Measurements from ENCODE around the gene PTPRG.

PTPRG gene

GRCh38 chr3:62208385-62208784, 647.0 kb downstream of the PTPRG start:
- no peak for DNase-seq

- no peak for DNase-seq
These were observed 647.7 kb downstream of the PTPRG start for GRCh38 chr3:62209101-62209500.

GRCh38 chr3:62210011-62210410, 648.6 kb downstream of the PTPRG start:
- DNase-seq: no peak

- no peak for DNase-seq
These were observed 650.5 kb downstream of the PTPRG start for GRCh38 chr3:62211675-62212429.

- DNase-seq: no peak
These were observed 653.5 kb downstream of the PTPRG start for GRCh38 chr3:62214850-62215249.

DNA sequence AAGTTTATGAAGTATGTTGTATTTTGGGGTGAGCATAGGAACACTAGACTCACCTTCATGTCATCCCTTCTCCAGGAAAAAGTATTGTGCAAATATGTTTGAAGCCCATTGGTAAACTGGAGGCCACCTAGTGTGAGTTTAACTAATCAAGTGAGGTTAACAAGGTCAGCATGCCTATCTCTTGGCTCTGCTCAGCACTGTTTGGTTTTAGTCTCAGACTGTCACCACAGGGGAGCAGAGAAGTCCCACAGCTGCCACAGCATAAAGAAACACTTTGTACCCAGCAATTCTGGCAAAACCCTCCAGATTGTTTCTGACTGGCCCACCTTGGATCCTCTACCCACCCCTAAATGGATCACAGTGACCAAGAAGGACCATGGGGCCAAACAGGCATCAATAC, 659.2 kb downstream of the PTPRG start:
- no peak for DNase-seq

DNA sequence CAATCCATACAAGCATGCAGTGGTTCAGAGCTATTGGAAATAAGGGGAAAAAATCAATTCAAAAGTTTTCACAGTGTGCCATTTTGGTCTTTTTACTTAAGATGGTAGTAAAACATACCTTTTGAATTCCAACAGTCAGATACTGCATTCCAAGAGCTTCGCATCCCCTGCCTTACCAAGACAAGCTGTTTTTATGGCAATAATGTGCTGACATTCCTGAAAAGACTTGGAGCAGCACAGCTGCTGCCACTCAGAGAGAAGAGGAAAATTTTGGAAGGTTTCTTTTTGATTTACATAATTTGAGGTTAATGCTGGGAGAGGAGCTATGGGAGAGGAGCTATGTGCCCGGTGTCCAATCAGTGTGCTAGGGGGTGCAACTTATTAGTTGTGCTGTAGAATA, 663.7 kb downstream of the PTPRG start:
- no peak for DNase-seq

- DNase-seq: no peak
These were observed 665.4 kb downstream of the PTPRG start for GRCh38 chr3:62226601-62227339.

- no peak for DNase-seq
These were observed 667.1 kb downstream of the PTPRG start for GRCh38 chr3:62228467-62228866.

GRCh38 chr3:62229211-62229610, 667.8 kb downstream of the PTPRG start:
- no peak for DNase-seq

- no peak for DNase-seq
These were observed 668.5 kb downstream of the PTPRG start for GRCh38 chr3:62229908-62230307.

DNA sequence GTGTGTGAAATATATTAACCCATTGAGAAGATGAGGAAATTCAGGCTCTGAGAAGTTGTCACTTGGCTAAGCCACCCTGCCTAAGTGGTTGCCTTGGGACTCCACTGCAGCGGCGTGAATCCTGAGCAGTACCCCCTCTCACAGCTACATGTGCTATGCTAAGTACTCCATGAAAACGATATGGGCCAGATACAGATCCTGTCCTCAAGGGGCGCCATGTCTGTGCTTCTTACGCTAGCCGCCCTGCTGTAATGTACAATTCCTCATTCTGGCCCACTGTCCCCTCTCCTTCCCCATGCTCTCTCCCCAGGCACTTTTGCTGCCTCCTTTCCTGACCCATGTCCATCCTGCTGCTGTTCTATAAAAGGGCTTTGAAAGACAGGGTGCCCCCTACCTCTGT, 671.7 kb downstream of the PTPRG start:
- DNase-seq: no peak

GRCh38 chr3:62236016-62236415, 674.6 kb downstream of the PTPRG start:
- no peak for DNase-seq

- DNase-seq: no peak
These were observed 676.0 kb downstream of the PTPRG start for GRCh38 chr3:62237286-62237948.

GRCh38 chr3:62238003-62238402, 676.6 kb downstream of the PTPRG start:
- DNase-seq: no peak

DNA sequence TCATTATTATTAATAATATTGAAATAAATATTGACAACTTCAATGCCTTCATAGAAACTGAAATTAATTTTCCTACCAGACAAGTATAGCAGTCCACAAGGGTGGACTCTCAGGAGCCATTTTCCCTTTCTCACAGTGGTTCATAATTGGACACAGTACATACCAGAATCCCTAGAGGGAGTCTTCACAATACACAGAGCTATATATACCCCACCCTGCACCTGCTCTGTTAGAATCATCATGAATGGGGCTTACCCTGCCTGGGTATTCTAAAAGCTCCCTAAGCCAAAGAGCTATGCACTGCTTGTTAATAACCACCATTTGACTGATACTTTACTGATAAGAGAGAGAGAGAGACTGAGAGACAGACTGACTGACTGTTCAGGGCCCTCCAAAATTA, 677.1 kb downstream of the PTPRG start:
- no peak for DNase-seq

DNA sequence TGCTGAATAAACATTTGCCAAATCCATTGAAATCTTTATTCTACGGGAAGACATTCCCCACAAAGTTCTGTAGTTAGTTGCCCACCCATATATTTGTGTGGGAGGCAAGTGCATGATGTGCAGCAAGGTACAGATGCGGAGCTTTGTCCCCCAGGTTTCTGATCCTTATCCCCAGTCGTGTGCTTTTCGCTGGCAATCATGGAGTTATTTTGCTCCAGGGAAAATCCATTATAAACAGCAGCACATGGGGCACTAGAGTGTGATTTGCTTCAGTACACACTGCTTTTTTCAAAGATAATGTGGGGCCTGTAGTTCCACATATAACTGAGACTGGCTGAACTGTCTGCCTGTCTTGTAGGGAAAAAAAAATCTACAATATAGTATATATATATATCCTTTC, 679.9 kb downstream of the PTPRG start:
- DNase-seq: no peak

GRCh38 chr3:62242831-62243509, 681.6 kb downstream of the PTPRG start:
- no peak for DNase-seq

- DNase-seq: no peak
These were observed 684.7 kb downstream of the PTPRG start for GRCh38 chr3:62246094-62246493.

DNA sequence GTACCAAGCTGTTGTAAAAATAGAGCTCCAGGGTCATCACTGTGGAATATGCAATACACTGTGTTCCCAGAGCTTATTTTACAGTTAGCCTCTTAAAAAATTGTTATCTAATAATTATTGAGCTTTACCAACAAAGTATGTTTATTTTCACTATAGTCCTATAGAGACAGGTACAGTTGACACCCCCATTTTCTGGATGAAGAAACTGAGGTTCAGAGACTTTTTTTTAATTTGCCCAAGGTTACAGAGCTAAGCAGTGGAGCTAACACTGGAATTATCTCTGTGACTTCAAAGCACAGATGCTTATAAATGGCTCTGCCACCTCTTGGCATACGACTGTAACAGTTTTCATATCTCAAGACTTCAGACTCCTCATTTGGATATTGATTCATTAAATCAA, 685.6 kb downstream of the PTPRG start:
- DNase-seq: no peak

DNA sequence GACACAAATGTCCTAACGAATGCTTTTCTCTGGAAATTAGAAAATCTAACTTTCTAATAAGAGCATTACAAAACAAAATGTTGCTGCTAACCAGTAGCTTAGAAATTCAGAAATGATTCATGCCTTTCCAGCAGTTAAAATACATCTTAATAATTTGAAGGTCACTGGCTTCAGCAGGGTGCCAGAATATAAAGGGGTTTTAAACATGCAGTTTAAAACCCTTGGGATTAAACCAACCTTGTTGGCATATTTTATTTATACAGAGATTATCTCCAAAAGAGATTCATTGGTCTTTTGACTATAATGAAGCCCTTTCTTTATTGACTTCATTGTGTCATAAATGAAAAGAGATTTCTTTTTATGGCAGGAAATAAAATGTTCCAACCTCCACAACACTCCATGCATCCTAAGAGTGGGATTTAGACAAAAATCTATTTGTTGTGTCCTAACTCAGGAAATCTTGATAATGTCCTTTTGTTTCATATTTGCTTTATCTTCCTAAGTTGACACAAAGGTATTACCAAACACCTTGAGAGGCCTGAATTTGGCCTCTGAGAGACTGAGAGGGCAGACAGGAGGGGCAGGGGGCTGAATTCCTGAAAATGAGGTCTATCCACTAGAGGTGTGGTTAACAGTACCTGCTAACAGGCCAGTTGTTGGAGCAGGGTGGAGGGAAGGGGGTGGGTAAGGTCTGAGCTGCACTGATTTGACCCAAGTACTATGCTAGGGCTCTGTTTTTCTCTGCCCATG, 687.5 kb downstream of the PTPRG start:
- no peak for DNase-seq

- DNase-seq: no peak
These were observed 688.1 kb downstream of the PTPRG start for GRCh38 chr3:62249484-62249776.

Measured in NCI-H2029 treated with DMSO at 0.1 percent for 48 hours (cell line).